ENCODE measurements around the gene USP17L24. TPM values are rescaled to one million over a fixed set of nuclear protein-coding genes. Genes with fewer than 3 reads are reported as not detected.
"Not testable (repeated sequence)": the region's sequence is repeated elsewhere in the genome, so short reads cannot be mapped to it uniquely, and the experiment has no call there.

Gene USP17L24
- total RNA-seq, 1 experiment from 2014 or later: not detected

- H3K36me3 Mint-ChIP-seq (ENCODE audit: insufficient read depth, unreplicated experiment); H3K27me3 ChIP-seq (replicated peaks; ENCODE audit: control insufficient read depth, insufficient read depth, low read length); POLR2A ChIA-PET; H3K9me3 Mint-ChIP-seq (ENCODE audit: unreplicated experiment); CTCF ChIA-PET; DNase-seq; BruUV-seq (replicated peaks); H3K36me3 ChIP-seq (ENCODE audit: control insufficient read depth, insufficient read depth, low read length); H3K9me3 ChIP-seq; intact Hi-C loops (cut with micrococcal nuclease; ENCODE audit: unreplicated experiment); H3K27ac Mint-ChIP-seq (ENCODE audit: unreplicated experiment); H3K4me1 ChIP-seq; H3K4me1 Mint-ChIP-seq (ENCODE audit: low read depth, unreplicated experiment); H3K4me3 ChIP-seq (ENCODE audit: low read depth, low read length); H3K27me3 Mint-ChIP-seq (ENCODE audit: insufficient read depth, unreplicated experiment); H3K4me3 Mint-ChIP-seq (ENCODE audit: unreplicated experiment): not testable (repeated sequence)
Observed at GRCh38 chr4:9350866-9351265, 25.9 kb downstream of the USP17L24 start.

- H3K4me1 Mint-ChIP-seq (ENCODE audit: low read depth, unreplicated experiment); H3K9me3 Mint-ChIP-seq (ENCODE audit: unreplicated experiment); H3K27ac Mint-ChIP-seq (ENCODE audit: unreplicated experiment); CTCF ChIA-PET; POLR2A ChIA-PET; H3K4me3 ChIP-seq (ENCODE audit: low read depth, low read length); H3K4me3 Mint-ChIP-seq (ENCODE audit: unreplicated experiment); H3K9me3 ChIP-seq; H3K36me3 Mint-ChIP-seq (ENCODE audit: insufficient read depth, unreplicated experiment); intact Hi-C loops (cut with micrococcal nuclease; ENCODE audit: unreplicated experiment); H3K27me3 Mint-ChIP-seq (ENCODE audit: insufficient read depth, unreplicated experiment); BruUV-seq (replicated peaks); H3K4me1 ChIP-seq; H3K36me3 ChIP-seq (ENCODE audit: control insufficient read depth, insufficient read depth, low read length); DNase-seq; H3K27me3 ChIP-seq (replicated peaks; ENCODE audit: control insufficient read depth, insufficient read depth, low read length): not testable (repeated sequence)
Observed at GRCh38 chr4:9353338-9353737, 28.4 kb downstream of the USP17L24 start, which contains the start of gene USP17L29. Gene USP17L29 (plus strand): TSS chr4:9353638. CDS start chr4:9353638, 0 bp downstream.

- H3K9me3 ChIP-seq; H3K9me3 Mint-ChIP-seq (ENCODE audit: unreplicated experiment); H3K36me3 Mint-ChIP-seq (ENCODE audit: insufficient read depth, unreplicated experiment); H3K4me3 ChIP-seq (ENCODE audit: low read depth, low read length); H3K27ac Mint-ChIP-seq (ENCODE audit: unreplicated experiment); H3K27me3 ChIP-seq (replicated peaks; ENCODE audit: control insufficient read depth, insufficient read depth, low read length); intact Hi-C loops (cut with micrococcal nuclease; ENCODE audit: unreplicated experiment); H3K4me1 Mint-ChIP-seq (ENCODE audit: low read depth, unreplicated experiment); H3K36me3 ChIP-seq (ENCODE audit: control insufficient read depth, insufficient read depth, low read length); H3K4me1 ChIP-seq; BruUV-seq (replicated peaks); CTCF ChIA-PET; H3K4me3 Mint-ChIP-seq (ENCODE audit: unreplicated experiment); POLR2A ChIA-PET; H3K27me3 Mint-ChIP-seq (ENCODE audit: insufficient read depth, unreplicated experiment); DNase-seq: not testable (repeated sequence)
Observed at GRCh38 chr4:9362829-9363228, 37.9 kb downstream of the USP17L24 start, which contains the start of gene USP17L30. Gene USP17L30 (plus strand): TSS chr4:9363129. CDS start chr4:9363129, 0 bp downstream.

Other genes starting within 250 kb of the USP17L24 start
- not detected in 2 replicates for gene FAM90A26, start 154.8 kb upstream of the USP17L24 start, total RNA-seq (2022)
- not detected in 2 replicates for gene USP17L10, start 114.5 kb upstream of the USP17L24 start, total RNA-seq (2022)
- not detected in 2 replicates for gene USP17L11, start 109.8 kb upstream of the USP17L24 start, total RNA-seq (2022)
- not detected in 2 replicates for gene USP17L12, start 105.0 kb upstream of the USP17L24 start, total RNA-seq (2022)
- gene USP17L13, start 100.3 kb upstream of the USP17L24 start, total RNA-seq (2022): not detected in 2 replicates
- not detected in 2 replicates for gene USP17L15, start 90.8 kb upstream of the USP17L24 start, total RNA-seq (2022)
- not detected in 2 replicates for gene USP17L17, start 81.3 kb upstream of the USP17L24 start, total RNA-seq (2022)
- not detected in 2 replicates for gene USP17L18, start 76.5 kb upstream of the USP17L24 start, total RNA-seq (2022)
- gene USP17L19, start 71.8 kb upstream of the USP17L24 start, total RNA-seq (2022): not detected in 2 replicates
- not detected in 2 replicates for gene USP17L20, start 67.0 kb upstream of the USP17L24 start, total RNA-seq (2022)
- gene USP17L21, start 62.3 kb upstream of the USP17L24 start, total RNA-seq (2022): not detected in 2 replicates
- gene USP17L22, start 57.5 kb upstream of the USP17L24 start, total RNA-seq (2022): not detected in 2 replicates
- gene USP17L25, start 4.7 kb downstream of the USP17L24 start, total RNA-seq (2022): not detected in 2 replicates
- not detected in 2 replicates for gene USP17L26, start 9.5 kb downstream of the USP17L24 start, total RNA-seq (2022)
- not detected in 2 replicates for gene USP17L5, start 14.2 kb downstream of the USP17L24 start, total RNA-seq (2022)
- gene USP17L27, start 19.0 kb downstream of the USP17L24 start, total RNA-seq (2022): not detected in 2 replicates
- gene USP17L28, start 23.7 kb downstream of the USP17L24 start, total RNA-seq (2022): not detected in 2 replicates
- not detected in 2 replicates for gene USP17L29, start 28.5 kb downstream of the USP17L24 start, total RNA-seq (2022)
- gene USP17L30, start 38.0 kb downstream of the USP17L24 start, total RNA-seq (2022): not detected in 2 replicates
- gene DEFB131A, start 119.2 kb downstream of the USP17L24 start, total RNA-seq (2022): not detected in 2 replicates

Measured in Caco-2 (cell line).